K562 (cell line): ENCODE data around the gene SLC35E1. TPM values are rescaled to one million over a fixed set of nuclear protein-coding genes. Genes with fewer than 3 reads are reported as not detected.

Experiments used
- ARID1B ChIP-seq: fragments of 450-650 bp; IDR thresholded peaks from 2 replicates; pipeline ENCODE4 v1.6.1; 2016; ENCODE audit warnings: antibody characterized with exemption, mild to moderate bottlenecking, inconsistent platforms
- ATF7 ChIP-seq: fragments of 450-650 bp; IDR thresholded peaks from 2 replicates; pipeline ENCODE4 v1.7.1; 2014; ENCODE audit warnings: mild to moderate bottlenecking, moderate library complexity
- CCAR2 ChIP-seq: fragments of 200-400 bp; formaldehyde crosslinking; IDR thresholded peaks from 2 replicates; pipeline ENCODE4 v1.6.1; 2017; ENCODE audit warnings: mild to moderate bottlenecking, low read depth, low read length
- ERF ChIP-seq: fragments of 450-650 bp; formaldehyde crosslinking; IDR thresholded peaks from 2 replicates; pipeline ENCODE4 v1.4.0; 2020; ENCODE audit warnings: mild to moderate bottlenecking, mixed read lengths
- EZH2 ChIP-seq: IDR thresholded peaks from 2 replicates; pipeline ENCODE4 v1.6.1; 2012; ENCODE audit warnings: low read depth, mild to moderate bottlenecking, inconsistent platforms, low read length, borderline replicate concordance
- FOS ChIP-seq: IDR thresholded peaks from 3 replicates; pipeline ENCODE4 v1.6.1; 2011; ENCODE audit not compliant: insufficient read length; ENCODE audit errors: extremely low read depth
- KDM2B ChIP-seq: fragments of 250-450 bp; sonication (Bioruptor Pico); IDR thresholded peaks from 2 replicates; pipeline ENCODE4 v1.8.0; 2021; ENCODE audit warnings: mild to moderate bottlenecking, moderate library complexity
- MYBL2 ChIP-seq, 2 experiments: fragments of 450-650 bp in 1 of 2; sonication (generic) in 1 of 2; formaldehyde crosslinking in 1 of 2; IDR thresholded peaks; 2 replicates each; pipeline versions ENCODE4 v1.6.1 to v1.8.1; 2017 to 2022; ENCODE audit warnings: borderline replicate concordance in 1 of 2, inconsistent platforms in 1 of 2, low read depth in 1 of 2, mild to moderate bottlenecking in 1 of 2, missing genetic modification reagents in 1 of 2, moderate library complexity in 1 of 2
- RFX7 ChIP-seq: fragments of 250-450 bp; sonication (Bioruptor Pico); IDR thresholded peaks from 2 replicates; pipeline ENCODE4 v1.5.1; 2021; ENCODE audit warnings: mild to moderate bottlenecking
- SMAD3 ChIP-seq: fragments of 450-650 bp; formaldehyde crosslinking; conservative IDR thresholded peaks from 2 replicates; pipeline ENCODE4 v1.4.0; 2020; ENCODE audit warnings: mild to moderate bottlenecking
- SMARCA4 ChIP-seq: fragments of 450-650 bp; IDR thresholded peaks from 2 replicates; pipeline ENCODE4 v1.6.1; 2016
- SRF ChIP-seq, 2 experiments: fragments of 250-450, 450-650 bp in 1 of 2; sonication (Bioruptor Pico) in 1 of 2; sonication (generic) in 1 of 2; formaldehyde crosslinking; IDR thresholded peaks; 2 replicates each; pipeline versions ENCODE4 v1.5.0 to v1.5.1; 2020 to 2022; ENCODE audit warnings: mild to moderate bottlenecking in 1 of 2, missing genetic modification reagents in 1 of 2
- TGIF2 ChIP-seq: sonication (generic); formaldehyde crosslinking; IDR thresholded peaks from 2 replicates; pipeline ENCODE4 v1.8.1; 2022; ENCODE audit warnings: mild to moderate bottlenecking, missing genetic modification reagents, moderate library complexity
- ZNF436 ChIP-seq: fragments of 250-450, 450-650 bp; sonication (Bioruptor Pico); formaldehyde crosslinking; IDR thresholded peaks from 2 replicates; pipeline ENCODE4 v1.7.0; 2020; ENCODE audit warnings: mild to moderate bottlenecking
- ZNF644 ChIP-seq: fragments of 200-800 bp; sonication (Bioruptor generic); IDR thresholded peaks from 2 replicates; pipeline ENCODE4 v1.6.1; 2016; ENCODE audit warnings: low read depth, missing genetic modification characterization, missing compliant biosample characterization
- polyA plus RNA-seq, 8 experiments: library from polyadenylated mRNA; depleted of rRNA in 4 of 8; stranded (reverse) in 5 of 8; unstranded in 3 of 8; fragments of >200 nt; fragmentation: Nextera tagmentation in 2 of 8; fragmentation: Illumina TruSeq in 1 of 8; extraction: Ambion mirVana in 2 of 8; extraction: Trizol in 1 of 8; gene quantifications; 2 replicates each; pipeline versions ENCODE4 v1.2.1 to v1.2.3, GENCODE V29; 2011 to 2014; ENCODE audit warnings: inconsistent platforms in 1 of 8, missing spikeins in 1 of 8
- total RNA-seq, 7 experiments: library from RNA; depleted of rRNA in 6 of 7; stranded (reverse); fragments of >200 nt in 6 of 7; fragmentation: Illumina TruSeq in 2 of 7; extraction: Trizol in 2 of 7; gene quantifications; 2 replicates each; pipeline versions ENCODE4 v1.2.1 to v1.2.3, GENCODE V29; 2011 to 2021; ENCODE audit warnings: low replicate concordance in 1 of 7
- TF ChIP-seq, protein P1 (sequence below): sonication (generic); formaldehyde crosslinking; IDR thresholded peaks from 2 replicates; pipeline ENCODE4 v1.8.1; 2023; ENCODE audit warnings: mild to moderate bottlenecking, missing genetic modification reagents
- TF ChIP-seq, protein P2 (sequence below): fragments of 450-650 bp; IDR thresholded peaks from 2 replicates; pipeline ENCODE4 v1.6.1; 2018; ENCODE audit not compliant: partially characterized antibody
- TF ChIP-seq, protein P3 (sequence below): fragments of 250-450 bp; sonication (Bioruptor Pico); IDR thresholded peaks from 2 replicates; pipeline ENCODE4 v1.9.0; 2021; ENCODE audit warnings: mild to moderate bottlenecking, inconsistent platforms

SLC35E1 gene
- total and polyA plus RNA-seq, 9 of the 15 experiments (the other 6 are each of a cell fraction or from before 2014, with no cell fraction given), result 15.0 to 40.1 (median 25.7) TPM

DNA sequence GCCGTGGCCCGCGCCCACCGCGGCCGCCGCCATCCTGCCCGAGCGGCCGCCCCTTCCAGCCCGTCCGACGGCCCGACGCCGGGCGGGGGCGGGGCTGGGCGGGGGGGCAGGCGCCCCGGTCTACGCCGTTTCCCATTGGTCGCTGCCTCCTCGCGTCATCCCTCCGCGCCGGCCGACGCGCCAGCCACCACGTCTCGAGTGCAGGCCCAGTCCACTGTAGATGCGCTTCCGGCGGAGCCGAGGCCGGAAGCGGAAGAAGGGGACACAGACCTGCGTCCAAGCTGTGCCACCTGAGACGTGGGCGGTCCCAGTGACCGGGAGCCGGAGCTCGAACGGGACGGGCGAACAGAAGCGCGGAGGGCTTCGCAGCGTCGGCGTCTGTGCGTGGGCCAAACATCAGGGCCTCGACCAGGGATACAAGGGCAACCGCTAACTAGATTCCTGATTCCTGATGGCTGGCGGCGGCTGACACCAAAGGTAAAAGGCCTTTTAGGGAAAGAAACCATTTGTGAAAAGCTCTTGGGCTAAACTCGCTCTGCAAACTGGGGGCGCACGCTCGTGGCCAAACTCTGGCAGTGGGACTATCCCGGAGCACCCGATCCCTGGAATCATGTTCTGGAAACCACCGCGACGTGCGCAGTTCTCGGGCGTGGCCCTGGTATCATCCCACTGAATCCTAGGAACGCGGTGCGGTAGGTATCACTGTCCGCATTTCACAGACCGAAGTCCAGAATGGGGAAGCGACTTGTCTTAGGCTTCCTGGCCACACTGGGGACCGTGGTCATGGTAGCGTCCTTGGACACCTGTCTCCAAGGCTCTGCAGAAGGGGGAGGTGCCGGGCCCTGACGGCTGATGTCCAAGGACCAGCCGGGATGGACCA lies at the start of gene SLC35E1 (continued):
- no peak for TF ChIP-seq CCAR2
- no peak for TF ChIP-seq MYBL2 (IDR thresholded peaks at IDR 0.05; ENCODE audit: low read depth)
- no peak for TF ChIP-seq MYBL2 (CRISPR knock-in tag; IDR thresholded peaks at IDR 0.05; ENCODE audit: borderline replicate concordance)
- no peak for TF ChIP-seq SMAD3 (CRISPR knock-in tag)
- no peak for TF ChIP-seq ERF (CRISPR knock-in tag)
- no peak for TF ChIP-seq SMARCA4
- TF ChIP-seq, protein P1, sequence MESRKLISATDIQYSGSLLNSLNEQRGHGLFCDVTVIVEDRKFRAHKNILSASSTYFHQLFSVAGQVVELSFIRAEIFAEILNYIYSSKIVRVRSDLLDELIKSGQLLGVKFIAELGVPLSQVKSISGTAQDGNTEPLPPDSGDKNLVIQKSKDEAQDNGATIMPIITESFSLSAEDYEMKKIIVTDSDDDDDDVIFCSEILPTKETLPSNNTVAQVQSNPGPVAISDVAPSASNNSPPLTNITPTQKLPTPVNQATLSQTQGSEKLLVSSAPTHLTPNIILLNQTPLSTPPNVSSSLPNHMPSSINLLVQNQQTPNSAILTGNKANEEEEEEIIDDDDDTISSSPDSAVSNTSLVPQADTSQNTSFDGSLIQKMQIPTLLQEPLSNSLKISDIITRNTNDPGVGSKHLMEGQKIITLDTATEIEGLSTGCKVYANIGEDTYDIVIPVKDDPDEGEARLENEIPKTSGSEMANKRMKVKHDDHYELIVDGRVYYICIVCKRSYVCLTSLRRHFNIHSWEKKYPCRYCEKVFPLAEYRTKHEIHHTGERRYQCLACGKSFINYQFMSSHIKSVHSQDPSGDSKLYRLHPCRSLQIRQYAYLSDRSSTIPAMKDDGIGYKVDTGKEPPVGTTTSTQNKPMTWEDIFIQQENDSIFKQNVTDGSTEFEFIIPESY, result no peak
- no peak for TF ChIP-seq ARID1B
- no peak for TF ChIP-seq EZH2
- TF ChIP-seq, protein P2, sequence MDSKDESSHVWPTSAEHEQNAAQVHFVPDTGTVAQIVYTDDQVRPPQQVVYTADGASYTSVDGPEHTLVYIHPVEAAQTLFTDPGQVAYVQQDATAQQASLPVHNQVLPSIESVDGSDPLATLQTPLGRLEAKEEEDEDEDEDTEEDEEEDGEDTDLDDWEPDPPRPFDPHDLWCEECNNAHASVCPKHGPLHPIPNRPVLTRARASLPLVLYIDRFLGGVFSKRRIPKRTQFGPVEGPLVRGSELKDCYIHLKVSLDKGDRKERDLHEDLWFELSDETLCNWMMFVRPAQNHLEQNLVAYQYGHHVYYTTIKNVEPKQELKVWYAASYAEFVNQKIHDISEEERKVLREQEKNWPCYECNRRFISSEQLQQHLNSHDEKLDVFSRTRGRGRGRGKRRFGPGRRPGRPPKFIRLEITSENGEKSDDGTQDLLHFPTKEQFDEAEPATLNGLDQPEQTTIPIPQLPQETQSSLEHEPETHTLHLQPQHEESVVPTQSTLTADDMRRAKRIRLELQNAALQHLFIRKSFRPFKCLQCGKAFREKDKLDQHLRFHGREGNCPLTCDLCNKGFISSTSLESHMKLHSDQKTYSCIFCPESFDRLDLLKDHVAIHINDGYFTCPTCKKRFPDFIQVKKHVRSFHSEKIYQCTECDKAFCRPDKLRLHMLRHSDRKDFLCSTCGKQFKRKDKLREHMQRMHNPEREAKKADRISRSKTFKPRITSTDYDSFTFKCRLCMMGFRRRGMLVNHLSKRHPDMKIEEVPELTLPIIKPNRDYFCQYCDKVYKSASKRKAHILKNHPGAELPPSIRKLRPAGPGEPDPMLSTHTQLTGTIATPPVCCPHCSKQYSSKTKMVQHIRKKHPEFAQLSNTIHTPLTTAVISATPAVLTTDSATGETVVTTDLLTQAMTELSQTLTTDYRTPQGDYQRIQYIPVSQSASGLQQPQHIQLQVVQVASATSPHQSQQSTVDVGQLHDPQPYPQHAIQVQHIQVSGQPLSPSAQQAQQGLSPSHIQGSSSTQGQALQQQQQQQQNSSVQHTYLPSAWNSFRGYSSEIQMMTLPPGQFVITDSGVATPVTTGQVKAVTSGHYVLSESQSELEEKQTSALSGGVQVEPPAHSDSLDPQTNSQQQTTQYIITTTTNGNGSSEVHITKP, result peak; percentile 26
- peak in 1 of 2 experiments; percentile 18; a peak in 1 of 4 replicates for TF ChIP-seq SRF (CRISPR knock-in tag; IDR thresholded peaks at IDR 0.05)
- TF ChIP-seq, protein P3, sequence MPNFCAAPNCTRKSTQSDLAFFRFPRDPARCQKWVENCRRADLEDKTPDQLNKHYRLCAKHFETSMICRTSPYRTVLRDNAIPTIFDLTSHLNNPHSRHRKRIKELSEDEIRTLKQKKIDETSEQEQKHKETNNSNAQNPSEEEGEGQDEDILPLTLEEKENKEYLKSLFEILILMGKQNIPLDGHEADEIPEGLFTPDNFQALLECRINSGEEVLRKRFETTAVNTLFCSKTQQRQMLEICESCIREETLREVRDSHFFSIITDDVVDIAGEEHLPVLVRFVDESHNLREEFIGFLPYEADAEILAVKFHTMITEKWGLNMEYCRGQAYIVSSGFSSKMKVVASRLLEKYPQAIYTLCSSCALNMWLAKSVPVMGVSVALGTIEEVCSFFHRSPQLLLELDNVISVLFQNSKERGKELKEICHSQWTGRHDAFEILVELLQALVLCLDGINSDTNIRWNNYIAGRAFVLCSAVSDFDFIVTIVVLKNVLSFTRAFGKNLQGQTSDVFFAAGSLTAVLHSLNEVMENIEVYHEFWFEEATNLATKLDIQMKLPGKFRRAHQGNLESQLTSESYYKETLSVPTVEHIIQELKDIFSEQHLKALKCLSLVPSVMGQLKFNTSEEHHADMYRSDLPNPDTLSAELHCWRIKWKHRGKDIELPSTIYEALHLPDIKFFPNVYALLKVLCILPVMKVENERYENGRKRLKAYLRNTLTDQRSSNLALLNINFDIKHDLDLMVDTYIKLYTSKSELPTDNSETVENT (CRISPR knock-in tag), result no peak
- TF ChIP-seq ZNF644 (tag), result no peak
- TF ChIP-seq ZNF436, result no peak
- TF ChIP-seq TGIF2 (CRISPR knock-in tag), result no peak
- peak; percentile 44 for TF ChIP-seq FOS
- TF ChIP-seq RFX7, result no peak
- TF ChIP-seq ATF7, result peak; percentile 65
- no peak for TF ChIP-seq KDM2B (CRISPR knock-in tag)
